Measurements from ENCODE around the gene MAPT.
A peak's percentile ranks its signal among the peaks of the same experiment; 100 is the strongest.

Gene MAPT

DNA sequence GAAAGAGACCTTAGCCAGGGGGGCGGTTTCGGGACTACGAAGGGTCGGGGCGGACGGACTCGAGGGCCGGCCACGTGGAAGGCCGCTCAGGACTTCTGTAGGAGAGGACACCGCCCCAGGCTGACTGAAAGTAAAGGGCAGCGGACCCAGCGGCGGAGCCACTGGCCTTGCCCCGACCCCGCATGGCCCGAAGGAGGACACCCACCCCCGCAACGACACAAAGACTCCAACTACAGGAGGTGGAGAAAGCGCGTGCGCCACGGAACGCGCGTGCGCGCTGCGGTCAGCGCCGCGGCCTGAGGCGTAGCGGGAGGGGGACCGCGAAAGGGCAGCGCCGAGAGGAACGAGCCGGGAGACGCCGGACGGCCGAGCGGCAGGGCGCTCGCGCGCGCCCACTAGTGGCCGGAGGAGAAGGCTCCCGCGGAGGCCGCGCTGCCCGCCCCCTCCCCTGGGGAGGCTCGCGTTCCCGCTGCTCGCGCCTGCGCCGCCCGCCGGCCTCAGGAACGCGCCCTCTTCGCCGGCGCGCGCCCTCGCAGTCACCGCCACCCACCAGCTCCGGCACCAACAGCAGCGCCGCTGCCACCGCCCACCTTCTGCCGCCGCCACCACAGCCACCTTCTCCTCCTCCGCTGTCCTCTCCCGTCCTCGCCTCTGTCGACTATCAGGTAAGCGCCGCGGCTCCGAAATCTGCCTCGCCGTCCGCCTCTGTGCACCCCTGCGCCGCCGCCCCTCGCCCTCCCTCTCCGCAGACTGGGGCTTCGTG, at the start of gene MAPT:
TSS of gene MAPT (plus strand) at position 533 of the 763 bp plus-strand sequence. CDS start 67,784 bp downstream, outside the sequence.
- Histone ChIP-seq H3K27me3 (ENCODE audit: control insufficient read depth in 1 of 2, insufficient read depth in 2 of 2, low read length in 2 of 2) (peaks cover 0 to 42% of the 10 kb centered on the region in 2 donors), H3K4me3 (ENCODE audit: low read depth in 1 of 2, low read length in 2 of 2) (peak within 1 kb of the TSS; percentile 72 to 83), H3K4me1 (ENCODE audit: insufficient read depth, low read length) (peaks cover 4% of the 10 kb centered on the region), H3K27ac (ENCODE audit: low read depth, low read length) (peak within 1 kb of the TSS; percentile 58), H3K36me3 (ENCODE audit: insufficient read depth, low read length) (no peaks in the 10 kb centered on the region), H3K9me3 (ENCODE audit: low read length) (no peaks in the 10 kb centered on the region), H3K9ac (ENCODE audit: low read length) (no peak within 1 kb of the TSS)

DNA sequence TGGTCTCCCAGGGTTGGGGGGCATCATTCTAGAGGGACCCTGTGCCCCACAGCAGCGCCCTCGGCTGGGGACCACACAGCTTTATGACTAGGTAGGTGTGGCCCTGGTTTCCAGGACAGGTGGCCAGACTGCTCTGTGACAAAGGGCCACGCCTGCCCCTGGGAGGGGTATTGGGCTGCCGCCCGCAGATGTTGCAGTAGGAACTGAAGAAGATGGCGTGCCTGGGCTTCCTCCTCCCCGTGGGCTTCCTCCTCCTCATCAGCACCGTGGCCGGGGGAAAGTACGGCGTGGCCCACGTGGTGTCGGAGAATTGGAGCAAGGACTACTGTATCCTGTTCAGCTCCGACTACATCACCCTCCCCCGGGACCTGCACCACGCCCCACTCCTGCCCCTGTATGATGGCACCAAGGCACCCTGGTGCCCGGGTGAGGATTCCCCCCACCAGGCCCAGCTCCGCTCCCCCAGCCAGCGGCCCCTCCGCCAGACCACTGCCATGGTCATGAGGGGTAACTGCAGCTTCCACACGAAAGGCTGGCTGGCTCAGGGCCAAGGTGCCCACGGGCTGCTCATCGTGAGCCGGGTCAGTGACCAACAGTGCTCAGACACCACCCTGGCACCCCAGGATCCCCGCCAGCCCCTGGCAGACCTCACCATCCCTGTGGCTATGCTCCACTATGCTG, 49.5 kb upstream of the MAPT start, which contains the start of gene SPPL2C:
TSS of gene SPPL2C (plus strand) at position 187 of the 681 bp plus-strand sequence. CDS start at position 213, 26 bp downstream.
- Histone ChIP-seq H3K9me3 (ENCODE audit: low read length) (no peaks in the 10 kb centered on the region), H3K27me3 (ENCODE audit: control insufficient read depth in 1 of 2, insufficient read depth in 2 of 2, low read length in 2 of 2) (peaks cover 0 to 2% of the 10 kb centered on the region in 2 donors), H3K27ac (ENCODE audit: low read depth, low read length) (no peak within 1 kb of the TSS), H3K4me3 (ENCODE audit: low read depth in 1 of 2, low read length in 2 of 2) (no peak within 1 kb of the TSS), H3K9ac (ENCODE audit: low read length) (no peak within 1 kb of the TSS), H3K4me1 (ENCODE audit: insufficient read depth, low read length) (no peaks in the 10 kb centered on the region), H3K36me3 (ENCODE audit: insufficient read depth, low read length) (no peaks in the 10 kb centered on the region)

DNA sequence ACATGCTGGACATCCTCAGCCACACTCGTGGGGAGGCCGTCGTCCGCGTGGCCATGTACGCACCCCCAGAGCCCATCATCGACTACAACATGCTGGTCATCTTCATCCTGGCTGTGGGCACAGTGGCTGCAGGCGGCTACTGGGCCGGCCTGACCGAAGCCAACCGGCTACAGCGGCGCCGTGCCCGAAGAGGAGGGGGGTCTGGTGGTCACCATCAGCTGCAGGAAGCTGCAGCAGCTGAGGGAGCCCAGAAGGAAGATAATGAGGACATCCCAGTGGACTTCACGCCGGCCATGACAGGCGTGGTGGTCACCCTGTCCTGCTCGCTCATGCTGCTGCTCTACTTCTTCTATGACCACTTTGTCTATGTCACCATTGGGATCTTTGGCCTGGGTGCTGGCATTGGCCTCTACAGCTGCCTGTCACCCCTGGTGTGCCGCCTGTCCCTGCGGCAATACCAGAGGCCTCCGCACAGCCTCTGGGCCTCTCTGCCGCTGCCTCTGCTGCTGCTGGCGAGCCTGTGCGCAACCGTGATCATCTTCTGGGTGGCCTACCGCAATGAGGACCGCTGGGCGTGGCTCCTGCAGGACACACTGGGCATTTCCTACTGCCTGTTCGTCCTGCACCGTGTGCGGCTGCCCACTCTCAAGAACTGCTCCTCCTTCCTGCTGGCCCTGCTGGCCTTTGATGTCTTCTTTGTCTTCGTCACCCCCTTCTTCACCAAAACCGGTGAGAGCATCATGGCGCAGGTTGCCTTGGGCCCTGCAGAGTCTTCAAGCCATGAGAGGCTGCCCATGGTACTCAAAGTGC, 48.8 kb upstream of the MAPT start:
- Histone ChIP-seq H3K4me3 (ENCODE audit: low read depth in 1 of 2, low read length in 2 of 2) (no peak overlapping the region), H3K9ac (ENCODE audit: low read length) (no peak overlapping the region), H3K27ac (ENCODE audit: low read depth, low read length) (no peak overlapping the region), H3K9me3 (ENCODE audit: low read length) (no peaks in the 10 kb centered on the region), H3K36me3 (ENCODE audit: insufficient read depth, low read length) (no peaks in the 10 kb centered on the region), H3K27me3 (ENCODE audit: control insufficient read depth in 1 of 2, insufficient read depth in 2 of 2, low read length in 2 of 2) (peaks cover 0 to 4% of the 10 kb centered on the region in 2 donors), H3K4me1 (ENCODE audit: insufficient read depth, low read length) (no peaks in the 10 kb centered on the region)

DNA sequence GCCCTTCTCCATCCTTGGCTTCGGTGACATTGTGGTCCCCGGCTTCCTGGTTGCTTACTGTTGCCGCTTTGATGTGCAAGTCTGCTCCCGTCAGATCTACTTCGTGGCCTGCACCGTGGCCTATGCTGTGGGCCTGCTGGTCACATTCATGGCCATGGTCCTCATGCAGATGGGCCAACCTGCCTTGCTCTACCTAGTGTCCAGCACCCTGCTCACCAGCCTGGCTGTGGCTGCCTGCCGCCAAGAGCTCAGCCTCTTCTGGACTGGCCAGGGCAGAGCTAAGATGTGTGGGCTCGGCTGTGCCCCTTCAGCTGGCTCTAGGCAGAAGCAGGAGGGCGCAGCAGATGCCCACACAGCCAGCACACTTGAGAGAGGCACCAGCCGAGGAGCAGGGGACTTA, 48.1 kb upstream of the MAPT start:
- Histone ChIP-seq H3K27me3 (ENCODE audit: control insufficient read depth in 1 of 2, insufficient read depth in 2 of 2, low read length in 2 of 2) (peaks cover 0 to 8% of the 10 kb centered on the region in 2 donors), H3K27ac (ENCODE audit: low read depth, low read length) (no peak overlapping the region), H3K9ac (ENCODE audit: low read length) (no peak overlapping the region), H3K36me3 (ENCODE audit: insufficient read depth, low read length) (no peaks in the 10 kb centered on the region), H3K4me3 (ENCODE audit: low read depth in 1 of 2, low read length in 2 of 2) (no peak overlapping the region), H3K9me3 (ENCODE audit: low read length) (no peaks in the 10 kb centered on the region), H3K4me1 (ENCODE audit: insufficient read depth, low read length) (no peaks in the 10 kb centered on the region)

DNA sequence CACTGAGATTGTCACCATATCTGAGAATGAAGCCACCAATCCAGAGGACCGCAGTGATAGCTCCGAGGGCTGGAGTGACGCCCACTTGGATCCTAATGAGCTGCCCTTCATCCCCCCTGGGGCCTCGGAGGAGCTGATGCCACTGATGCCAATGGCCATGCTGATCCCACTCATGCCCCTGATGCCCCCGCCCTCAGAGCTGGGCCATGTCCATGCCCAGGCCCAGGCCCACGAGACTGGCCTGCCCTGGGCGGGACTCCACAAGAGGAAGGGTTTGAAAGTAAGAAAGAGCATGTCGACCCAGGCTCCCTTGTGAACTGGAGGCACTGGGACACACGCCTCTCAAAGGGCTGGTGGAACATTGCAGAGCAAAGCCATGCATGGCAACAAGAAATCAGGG, 47.7 kb upstream of the MAPT start:
- peaks cover 0 to 9% of the 10 kb centered on the region in 2 donors for H3K27me3 ChIP-seq (ENCODE audit: control insufficient read depth in 1 of 2, insufficient read depth in 2 of 2, low read length in 2 of 2)

DNA sequence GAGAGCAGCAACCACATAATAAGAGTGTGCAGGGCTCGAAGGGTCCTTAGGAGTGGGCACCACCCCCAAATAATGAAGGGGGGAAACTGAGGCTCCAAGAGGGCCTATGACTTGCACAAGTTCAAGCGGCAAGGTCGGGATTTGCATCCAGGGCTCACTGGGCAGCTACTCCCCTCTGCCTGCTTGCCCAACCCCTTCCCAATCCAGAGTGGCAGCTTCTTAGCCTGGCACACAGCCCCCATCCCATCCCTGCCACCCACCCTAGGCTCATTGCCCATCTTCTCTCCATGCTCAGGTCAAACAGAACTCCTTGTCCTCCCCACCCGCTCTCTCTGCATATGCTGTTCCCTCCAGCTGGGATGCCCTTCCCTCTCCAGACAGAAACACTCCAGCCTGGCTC, 47.3 kb upstream of the MAPT start:
- H3K4me1 ChIP-seq (ENCODE audit: insufficient read depth, low read length), result no peaks in the 10 kb centered on the region
- no peaks in the 10 kb centered on the region for H3K9me3 ChIP-seq (ENCODE audit: low read length)
- no peaks in the 10 kb centered on the region for H3K36me3 ChIP-seq (ENCODE audit: insufficient read depth, low read length)
- H3K27ac ChIP-seq (ENCODE audit: low read depth, low read length), result no peak overlapping the region
- H3K4me3 ChIP-seq (ENCODE audit: low read depth in 1 of 2, low read length in 2 of 2), result no peak overlapping the region
- peaks cover 0 to 14% of the 10 kb centered on the region in 2 donors for H3K27me3 ChIP-seq (ENCODE audit: control insufficient read depth in 1 of 2, insufficient read depth in 2 of 2, low read length in 2 of 2)
- H3K9ac ChIP-seq (ENCODE audit: low read length), result no peak overlapping the region

More for the DNA sequence above, 47.7 kb upstream of the MAPT start:
- no peaks in the 10 kb centered on the region for H3K36me3 ChIP-seq (ENCODE audit: insufficient read depth, low read length)
- no peak overlapping the region for H3K4me3 ChIP-seq (ENCODE audit: low read depth in 1 of 2, low read length in 2 of 2)
- H3K9me3 ChIP-seq (ENCODE audit: low read length), result no peaks in the 10 kb centered on the region
- H3K4me1 ChIP-seq (ENCODE audit: insufficient read depth, low read length), result no peaks in the 10 kb centered on the region
- H3K9ac ChIP-seq (ENCODE audit: low read length), result no peak overlapping the region
- no peak overlapping the region for H3K27ac ChIP-seq (ENCODE audit: low read depth, low read length)

DNA sequence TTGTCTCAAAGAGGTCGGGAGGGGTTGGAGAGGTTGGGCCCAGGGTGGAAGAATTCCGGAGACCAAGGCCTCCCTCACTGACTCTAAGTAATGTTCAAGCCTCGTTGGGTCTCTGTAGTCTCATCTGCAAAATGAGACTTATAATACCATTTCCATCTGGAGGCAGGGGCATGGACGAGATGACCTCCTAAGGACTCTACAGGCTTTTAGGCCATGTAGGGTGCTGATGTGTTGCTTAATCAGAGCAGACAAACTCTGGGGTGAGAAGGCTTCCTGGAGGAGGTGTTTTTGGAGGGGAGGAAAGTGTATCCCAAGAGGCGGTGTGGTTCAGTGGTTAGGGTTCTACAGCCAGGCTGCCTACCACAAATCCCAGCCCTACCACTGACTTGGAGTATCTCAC, 46.6 kb upstream of the MAPT start:
- no peaks in the 10 kb centered on the region for H3K9me3 ChIP-seq (ENCODE audit: low read length)

DNA sequence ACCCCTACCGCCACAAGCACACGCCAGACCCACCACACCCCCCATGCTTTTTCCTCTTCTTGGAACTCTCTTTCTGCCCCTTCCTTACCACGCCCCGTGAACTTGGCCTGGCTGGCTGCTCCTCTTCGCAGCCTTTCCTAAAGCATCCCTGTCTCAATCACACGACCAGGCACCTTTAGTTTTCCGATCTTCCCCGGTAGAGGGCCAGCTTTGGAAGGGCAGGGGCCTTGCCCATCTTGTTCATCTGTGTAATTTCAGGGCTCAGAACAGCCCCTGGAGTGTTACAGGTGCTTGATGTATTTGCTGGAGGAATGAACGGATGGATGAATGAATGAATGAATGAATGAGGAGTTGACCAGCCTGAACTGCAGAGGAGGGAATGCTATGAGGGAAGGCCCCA, 45.9 kb upstream of the MAPT start:
- H3K9ac ChIP-seq (ENCODE audit: low read length), result no peak overlapping the region

More for the DNA sequence above, 46.6 kb upstream of the MAPT start:
- Histone ChIP-seq H3K9ac (ENCODE audit: low read length) (no peak overlapping the region), H3K4me1 (ENCODE audit: insufficient read depth, low read length) (no peaks in the 10 kb centered on the region), H3K27me3 (ENCODE audit: control insufficient read depth in 1 of 2, insufficient read depth in 2 of 2, low read length in 2 of 2) (peaks cover 0 to 17% of the 10 kb centered on the region in 2 donors), H3K27ac (ENCODE audit: low read depth, low read length) (no peak overlapping the region), H3K4me3 (ENCODE audit: low read depth in 1 of 2, low read length in 2 of 2) (no peak overlapping the region), H3K36me3 (ENCODE audit: insufficient read depth, low read length) (no peaks in the 10 kb centered on the region)

DNA sequence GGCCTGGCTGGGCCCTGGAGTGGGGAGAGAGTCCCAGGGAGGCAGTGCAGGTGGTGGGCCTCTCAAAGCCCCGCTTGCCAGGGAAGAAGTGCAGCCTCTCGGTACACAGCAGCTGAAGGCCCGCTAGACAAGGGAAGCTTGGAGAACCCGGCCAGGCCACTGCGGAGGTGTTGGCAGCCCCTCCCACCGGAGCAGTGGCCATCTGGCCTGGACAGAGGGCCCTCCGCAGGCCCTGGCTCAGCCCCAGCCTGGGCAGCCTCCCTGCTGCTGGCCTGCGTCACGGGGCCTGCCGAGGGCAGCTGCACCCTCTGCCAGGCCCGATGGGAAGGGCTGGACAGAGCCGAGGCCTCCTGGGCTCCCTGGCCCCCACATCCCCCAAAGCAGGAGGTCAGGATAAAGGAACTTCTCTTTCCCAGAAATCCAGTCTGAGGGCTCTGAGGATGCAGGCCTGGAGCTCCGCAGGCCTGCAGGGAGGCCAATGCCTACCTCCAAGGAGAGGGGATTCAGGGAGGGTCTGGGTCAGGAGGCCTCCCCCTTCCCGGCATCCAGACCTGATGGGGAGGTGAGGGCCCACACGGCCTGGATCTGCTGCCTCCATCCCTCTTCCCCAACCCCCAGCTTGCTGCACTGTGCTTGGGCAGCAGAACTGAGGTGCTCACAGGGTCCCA, 45.4 kb upstream of the MAPT start:
- Histone ChIP-seq H3K4me3 (ENCODE audit: low read depth in 1 of 2, low read length in 2 of 2) (no peak overlapping the region), H3K9me3 (ENCODE audit: low read length) (no peaks in the 10 kb centered on the region), H3K9ac (ENCODE audit: low read length) (no peak overlapping the region), H3K36me3 (ENCODE audit: insufficient read depth, low read length) (no peaks in the 10 kb centered on the region), H3K4me1 (ENCODE audit: insufficient read depth, low read length) (no peaks in the 10 kb centered on the region), H3K27me3 (ENCODE audit: control insufficient read depth in 1 of 2, insufficient read depth in 2 of 2, low read length in 2 of 2) (peaks cover 0 to 17% of the 10 kb centered on the region in 2 donors), H3K27ac (ENCODE audit: low read depth, low read length) (no peak overlapping the region)

More for the DNA sequence above, 45.9 kb upstream of the MAPT start:
- Histone ChIP-seq H3K27me3 (ENCODE audit: control insufficient read depth in 1 of 2, insufficient read depth in 2 of 2, low read length in 2 of 2) (peaks cover 0 to 17% of the 10 kb centered on the region in 2 donors), H3K27ac (ENCODE audit: low read depth, low read length) (no peak overlapping the region), H3K36me3 (ENCODE audit: insufficient read depth, low read length) (no peaks in the 10 kb centered on the region), H3K4me3 (ENCODE audit: low read depth in 1 of 2, low read length in 2 of 2) (no peak overlapping the region), H3K9me3 (ENCODE audit: low read length) (no peaks in the 10 kb centered on the region), H3K4me1 (ENCODE audit: insufficient read depth, low read length) (no peaks in the 10 kb centered on the region)

DNA sequence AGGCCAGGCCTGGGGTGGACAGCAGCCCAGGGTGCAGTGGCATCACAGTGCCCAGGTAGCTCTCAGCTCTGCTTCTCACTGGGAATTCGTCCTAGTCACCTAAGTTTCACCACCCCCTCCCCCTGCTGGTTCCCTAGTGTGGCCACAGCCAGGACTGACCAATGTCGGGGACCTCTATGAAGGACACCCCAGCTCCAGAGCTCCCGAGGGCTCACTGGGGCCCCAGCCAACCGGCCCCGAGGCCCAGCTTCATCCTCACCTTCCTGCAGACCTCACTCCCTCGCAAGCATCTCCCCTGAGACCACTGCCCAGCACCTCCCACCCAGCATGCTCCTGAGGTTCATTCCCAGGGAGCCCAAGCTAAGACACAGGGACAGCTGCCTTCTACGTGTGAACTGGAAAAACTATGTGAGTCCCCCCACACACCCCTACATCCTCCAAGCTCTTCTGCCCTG, 44.8 kb upstream of the MAPT start:
- H3K36me3 ChIP-seq (ENCODE audit: insufficient read depth, low read length), result no peaks in the 10 kb centered on the region
- no peaks in the 10 kb centered on the region for H3K9me3 ChIP-seq (ENCODE audit: low read length)
- no peak overlapping the region for H3K9ac ChIP-seq (ENCODE audit: low read length)
- H3K4me1 ChIP-seq (ENCODE audit: insufficient read depth, low read length), result no peaks in the 10 kb centered on the region
- H3K27ac ChIP-seq (ENCODE audit: low read depth, low read length), result no peak overlapping the region
- peaks cover 0 to 17% of the 10 kb centered on the region in 2 donors for H3K27me3 ChIP-seq (ENCODE audit: control insufficient read depth in 1 of 2, insufficient read depth in 2 of 2, low read length in 2 of 2)
- no peak overlapping the region for H3K4me3 ChIP-seq (ENCODE audit: low read depth in 1 of 2, low read length in 2 of 2)
